Stimulated activated CD4-positive, alpha-beta T cell treated with anti-CD3 and anti-CD28 coated beads, Interleukin-15, amount 100 ng/mL, for 1 hour (primary cell): ENCODE measurements around the gene PEAK1.
"Not testable (repeated sequence)": the region's sequence is repeated elsewhere in the genome, so short reads cannot be mapped to it uniquely, and the experiment has no call there.

Experiments
- DNase-seq, 2 donors: peaks; one replicate each; pipeline ENCODE4 v3.0.0-alpha.2; 2020; ENCODE audit warnings: low read depth in 1 of 2, low spot score in 1 of 2

The PEAK1 gene

GRCh38 chr15:77228828-77229227, 191.1 kb downstream of the PEAK1 start:
- no peak for DNase-seq

GRCh38 chr15:77226652-77227051, 193.3 kb downstream of the PEAK1 start:
- no peak for DNase-seq

DNA sequence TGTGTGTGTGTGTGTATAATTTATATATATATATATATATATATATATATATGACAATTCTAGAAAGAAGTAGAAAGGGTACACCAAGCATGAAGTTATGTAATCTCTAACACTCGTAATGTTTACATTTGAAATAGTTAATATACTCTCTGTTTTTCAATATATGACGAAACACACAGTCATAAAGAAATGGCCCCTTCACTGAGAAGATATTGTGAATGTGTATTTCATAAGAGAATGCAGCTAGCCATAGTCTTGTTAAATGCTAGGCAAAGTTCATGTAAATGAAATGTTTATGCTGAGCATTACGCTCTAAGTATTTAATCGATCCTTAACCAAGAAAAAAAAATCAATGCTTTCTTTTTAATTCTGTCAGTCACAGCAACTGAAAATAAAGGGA, 194.3 kb downstream of the PEAK1 start:
- no peak for DNase-seq

- no peak for DNase-seq
Observed at GRCh38 chr15:77225088-77225487, 194.8 kb downstream of the PEAK1 start.

GRCh38 chr15:77224352-77224751, 195.6 kb downstream of the PEAK1 start:
- DNase-seq, result no peak

DNA sequence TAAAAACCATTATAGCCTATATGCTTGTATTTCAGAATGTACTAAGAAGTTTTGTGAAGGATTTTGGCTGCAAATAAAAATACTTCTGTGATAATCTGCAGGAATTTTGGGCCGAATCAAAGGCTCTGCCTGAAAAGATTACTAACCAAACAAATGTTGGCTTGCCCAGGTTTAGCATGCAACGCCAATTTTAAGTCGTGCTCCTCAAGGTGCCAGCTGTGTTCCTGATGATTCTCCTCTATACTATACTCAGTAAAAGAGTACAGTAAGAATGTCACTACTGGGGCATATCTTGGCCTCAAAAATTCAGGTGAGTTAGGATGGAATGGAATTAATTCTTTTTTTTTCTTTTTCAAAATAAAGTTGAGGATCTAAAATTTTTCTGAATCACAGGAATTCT, 198.2 kb downstream of the PEAK1 start:
- DNase-seq, result no peak

DNA sequence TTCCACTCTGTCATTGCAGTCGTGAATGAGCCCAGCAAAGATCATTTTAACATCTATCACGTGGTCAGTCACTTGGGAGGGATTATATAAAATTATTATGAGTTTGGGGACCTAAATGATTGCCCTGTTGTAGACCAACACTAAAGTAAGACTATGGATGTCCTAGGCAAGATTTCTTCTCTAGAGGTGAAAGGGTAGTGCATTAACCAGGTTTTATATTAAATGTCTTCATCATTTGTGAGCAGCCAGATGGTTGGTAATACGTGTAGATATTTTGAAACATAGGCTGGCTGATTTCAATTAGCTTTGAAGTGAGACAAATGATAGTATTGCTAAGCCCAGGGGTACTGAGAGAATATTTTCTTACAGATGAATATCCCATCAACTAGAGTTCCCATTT, 198.7 kb downstream of the PEAK1 start:
- DNase-seq, result no peak

GRCh38 chr15:77219841-77220240, 200.1 kb downstream of the PEAK1 start:
- no peak for DNase-seq

- no peak for DNase-seq
Observed at GRCh38 chr15:77209221-77209620, 210.7 kb downstream of the PEAK1 start.

- DNase-seq, result no peak
Observed at GRCh38 chr15:77208241-77208640, 211.7 kb downstream of the PEAK1 start.

DNA sequence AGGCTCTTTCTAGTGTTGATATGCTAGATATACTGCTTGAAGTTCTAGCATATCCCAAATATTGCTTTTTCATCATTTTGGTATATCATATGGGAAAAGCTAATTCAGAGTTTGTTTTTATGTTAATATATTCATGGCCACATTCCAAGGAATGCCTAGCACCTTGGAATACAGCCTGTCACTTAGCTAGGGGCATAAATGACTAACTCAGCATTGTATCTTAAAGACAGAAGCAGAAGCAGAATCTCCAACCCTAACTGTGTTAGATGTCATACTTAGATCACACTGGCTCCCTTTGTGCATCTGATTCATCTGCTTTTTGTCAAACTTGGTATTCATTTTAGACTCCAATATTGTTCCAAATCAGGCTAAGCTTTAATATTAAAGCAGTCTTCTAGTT, 218.2 kb downstream of the PEAK1 start:
- no peak for DNase-seq

- DNase-seq, result no peak
Observed at GRCh38 chr15:77196381-77196780, 223.5 kb downstream of the PEAK1 start.

DNA sequence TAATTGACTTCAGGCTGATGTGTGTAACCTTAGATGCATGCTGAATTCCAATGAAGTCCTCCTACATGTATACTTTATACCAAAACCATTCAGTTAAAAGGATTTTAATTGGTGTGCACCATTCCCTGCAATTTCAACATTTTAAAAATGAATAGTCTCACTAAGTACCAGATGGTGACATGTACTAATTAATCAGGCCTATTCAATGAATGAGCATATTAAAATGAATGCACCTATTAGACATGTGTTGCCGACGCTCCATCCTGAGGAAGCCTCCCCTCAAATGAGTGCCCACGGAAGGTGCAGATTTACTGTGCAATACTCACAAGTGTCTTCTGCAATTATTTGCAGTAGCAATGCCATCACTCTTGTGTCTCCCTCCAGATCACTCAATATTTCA, 224.3 kb downstream of the PEAK1 start:
- DNase-seq, result no peak

DNA sequence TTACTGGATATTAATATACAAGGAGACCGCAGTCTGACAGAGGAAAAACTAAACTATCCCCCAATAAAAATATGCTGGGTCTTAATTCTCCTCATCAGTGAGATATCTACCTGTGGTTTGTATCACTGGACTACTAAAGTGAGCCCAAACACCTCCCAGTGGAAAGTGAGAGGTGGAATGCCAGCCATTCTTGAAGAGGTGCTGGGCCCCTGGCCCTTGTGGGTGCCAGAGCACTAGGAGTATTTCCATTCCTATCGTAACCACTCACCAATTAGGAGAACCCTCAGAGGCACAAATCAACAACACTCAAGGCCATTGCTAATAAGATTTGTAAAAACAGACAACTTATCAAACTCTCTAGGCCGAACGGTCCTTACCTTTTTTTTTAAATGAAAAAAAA, 227.5 kb downstream of the PEAK1 start:
- no peak for DNase-seq

DNA sequence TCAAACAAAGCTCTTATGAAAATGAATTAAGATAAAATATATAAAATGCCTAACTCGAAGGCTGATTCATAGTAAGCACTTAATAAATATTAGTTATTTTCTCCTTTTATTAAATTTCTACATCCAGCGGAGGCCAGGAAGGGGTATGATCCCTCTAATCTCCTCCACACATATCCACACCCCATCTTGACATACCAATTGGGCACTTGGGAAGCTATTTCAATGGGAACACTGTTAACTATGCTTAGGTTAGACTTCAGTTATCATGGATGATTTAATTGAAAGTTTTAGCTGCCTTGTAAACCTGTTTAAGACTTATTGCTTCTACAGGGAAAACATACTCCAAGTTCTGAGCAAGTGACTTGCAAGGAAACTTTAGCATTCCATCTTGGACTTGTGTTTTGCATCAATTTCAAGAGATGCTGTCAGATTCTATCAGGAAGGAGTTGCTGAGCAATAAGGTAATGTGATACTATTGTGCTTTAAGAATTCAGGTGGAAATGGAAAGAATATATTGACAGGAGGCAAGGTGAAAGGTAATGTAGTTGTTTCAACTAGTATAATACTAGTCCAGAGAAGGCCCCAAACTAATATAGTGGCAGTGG, 228.6 kb downstream of the PEAK1 start:
- DNase-seq, result no peak

GRCh38 chr15:77187751-77188464, 232.0 kb downstream of the PEAK1 start:
- no peak for DNase-seq

GRCh38 chr15:77186594-77187011, 233.3 kb downstream of the PEAK1 start:
- DNase-seq, result no peak

DNA sequence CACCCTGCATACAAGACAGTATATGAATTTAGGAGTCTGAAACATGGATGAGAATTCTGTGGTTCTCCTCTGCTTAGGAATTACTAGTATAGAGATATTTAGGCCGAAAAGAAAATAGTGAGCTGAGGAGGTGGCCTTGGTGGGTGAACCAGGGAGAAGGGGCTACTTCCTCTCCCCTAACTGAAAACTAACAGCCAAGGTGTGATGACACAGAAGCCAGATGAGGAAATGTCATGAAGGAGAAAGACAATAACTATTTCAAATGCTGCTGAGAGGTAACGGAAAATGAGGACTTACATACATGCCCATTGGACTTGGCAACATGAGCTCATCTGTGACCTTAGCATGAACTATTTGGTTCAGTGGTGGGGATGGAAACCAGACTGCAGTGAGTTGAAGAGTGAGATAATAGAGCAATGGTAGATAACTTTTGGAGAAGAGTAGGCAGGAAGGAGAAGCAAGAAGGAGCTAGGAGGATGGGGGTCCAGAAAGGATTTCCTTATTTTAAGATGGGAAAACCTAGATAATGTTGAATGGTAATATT, 234.6 kb downstream of the PEAK1 start:
- DNase-seq, result no peak

- DNase-seq, result not testable (repeated sequence)
Observed at GRCh38 chr15:77184352-77184751, 235.6 kb downstream of the PEAK1 start.

DNA sequence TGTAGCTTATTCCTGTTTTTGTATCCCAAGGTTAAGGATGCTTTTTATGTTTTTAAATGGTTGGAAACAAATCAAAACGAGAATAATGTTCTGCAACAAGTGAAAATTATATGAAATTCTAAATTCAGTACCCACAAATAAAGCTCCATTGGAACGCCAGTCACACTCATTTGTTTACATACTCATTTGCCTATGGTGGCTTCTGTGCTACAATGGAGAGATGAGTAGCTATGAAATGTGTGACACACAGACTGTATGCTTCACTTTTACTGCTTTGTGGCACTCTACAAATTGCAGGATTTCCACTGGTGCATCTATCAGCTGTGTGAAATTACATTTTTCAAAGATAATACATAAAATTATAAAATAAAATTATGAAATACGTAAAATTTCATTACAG, 236.8 kb downstream of the PEAK1 start:
- DNase-seq, result no peak

DNA sequence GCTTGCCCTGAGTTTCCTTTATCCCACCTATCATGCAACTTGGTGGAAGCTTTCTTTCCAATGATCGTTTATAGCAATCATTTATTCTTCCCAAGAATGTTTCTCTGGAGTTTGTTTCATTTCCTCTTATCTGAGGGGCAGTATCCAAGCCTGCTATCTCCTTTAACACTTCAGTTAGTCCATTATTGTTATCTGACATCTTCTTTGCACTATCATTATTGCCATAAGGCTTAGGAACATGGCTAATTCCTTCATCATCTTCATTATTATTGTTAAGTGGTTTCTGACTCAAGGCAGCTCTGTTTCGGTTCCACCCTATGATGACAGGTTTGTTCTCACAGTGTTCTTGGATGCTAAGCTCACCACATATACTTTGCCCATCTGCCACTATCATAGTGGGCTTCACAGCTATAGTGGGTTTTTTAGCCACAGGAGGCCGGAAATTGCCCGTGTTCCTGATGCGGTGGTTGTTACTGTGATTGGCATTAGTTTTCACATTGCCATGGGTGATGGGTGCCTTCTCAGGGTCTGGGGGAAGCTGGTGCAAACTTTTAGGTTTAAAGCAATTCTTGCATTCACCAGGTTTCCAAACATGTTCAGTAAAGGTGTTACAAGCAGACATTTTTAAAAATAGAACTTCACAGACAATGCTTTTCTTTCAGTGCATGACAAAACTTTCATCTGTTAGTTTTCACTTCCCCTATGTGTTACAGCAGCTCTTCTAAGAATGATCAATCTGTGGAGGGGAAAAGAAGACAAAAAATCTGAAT, 238.4 kb downstream of the PEAK1 start:
- no peak for DNase-seq

- no peak for DNase-seq
Observed at GRCh38 chr15:77180757-77181156, 239.1 kb downstream of the PEAK1 start.
